Endothelial cell (in vitro differentiated cells): ENCODE data around the gene GOLGA1. TPM values are rescaled to one million over a fixed set of nuclear protein-coding genes. Genes with fewer than 3 reads are reported as not detected.

Experiments used
- DNase-seq: peaks from one replicate; pipeline ENCODE4 v3.0.0; 2021; ENCODE audit warnings: low spot score
- H3K27ac Mint-ChIP-seq: one replicate; pipeline ENCODE4 v1.8.0; 2021; ENCODE audit warnings: mixed read lengths, inconsistent platforms; ENCODE audit not compliant: unreplicated experiment
- H3K27me3 Mint-ChIP-seq: one replicate; pipeline ENCODE4 v1.8.0; 2021; ENCODE audit warnings: mild to moderate bottlenecking, moderate library complexity, mixed read lengths, inconsistent platforms; ENCODE audit not compliant: unreplicated experiment
- H3K36me3 Mint-ChIP-seq: one replicate; pipeline ENCODE4 v1.8.0; 2021; ENCODE audit warnings: mild to moderate bottlenecking, low read depth, mixed read lengths, inconsistent platforms; ENCODE audit not compliant: unreplicated experiment
- H3K4me1 Mint-ChIP-seq: one replicate; pipeline ENCODE4 v1.8.0; 2021; ENCODE audit warnings: mild to moderate bottlenecking, mixed read lengths, inconsistent platforms; ENCODE audit not compliant: unreplicated experiment
- H3K4me3 Mint-ChIP-seq: one replicate; pipeline ENCODE4 v1.8.0; 2021; ENCODE audit warnings: mild to moderate bottlenecking, mixed read lengths, inconsistent platforms; ENCODE audit not compliant: unreplicated experiment
- H3K9me3 Mint-ChIP-seq: one replicate; pipeline ENCODE4 v1.8.0; 2021; ENCODE audit warnings: mixed read lengths, inconsistent platforms; ENCODE audit not compliant: unreplicated experiment
- CTCF ChIP-seq: fragments of 200-600 bp; sonication (generic); IDR thresholded peaks from one replicate; pipeline ENCODE4 v1.5.0; 2021; ENCODE audit warnings: antibody characterized with exemption; ENCODE audit not compliant: unreplicated experiment
- total RNA-seq: library from RNA; stranded (reverse); fragmentation: NEBNext Ultra II Directional; extraction: Animal tissue kit (Norgen Biotek cat#: 25700); gene quantifications from one replicate; pipeline ENCODE4 v1.2.1, GENCODE V29; 2021; ENCODE audit not compliant: unreplicated experiment

The GOLGA1 gene
- total RNA-seq, 1 donor from 2014 or later: 14.8 TPM

GRCh38 chr9:124911766-124912165 lies 29.1 kb downstream of the GOLGA1 start:
- H3K4me1 Mint-ChIP-seq: peaks cover 8% of the 10 kb centered on the region

GRCh38 chr9:124908098-124908497 lies 32.8 kb downstream of the GOLGA1 start:
- DNase-seq: no peak
- no peak for TF ChIP-seq CTCF
- peaks cover 1% of the 10 kb centered on the region for H3K27me3 Mint-ChIP-seq
- H3K4me1 Mint-ChIP-seq: peaks cover 8% of the 10 kb centered on the region
- H3K36me3 Mint-ChIP-seq: peaks cover 15% of the 10 kb centered on the region
- H3K27ac Mint-ChIP-seq: no peak overlapping the region
- H3K4me3 Mint-ChIP-seq: no peak overlapping the region
- no peaks in the 10 kb centered on the region for H3K9me3 Mint-ChIP-seq

More at GRCh38 chr9:124911766-124912165, 29.1 kb downstream of the GOLGA1 start:
- no peak for DNase-seq
- Mint-ChIP-seq H3K9me3 (no peaks in the 10 kb centered on the region), H3K36me3 (peaks cover 26% of the 10 kb centered on the region), H3K4me3 (no peak overlapping the region), H3K27me3 (peaks cover 1% of the 10 kb centered on the region), H3K27ac (no peak overlapping the region)
- TF ChIP-seq CTCF: no peak

GRCh38 chr9:124906966-124907365 lies 33.9 kb downstream of the GOLGA1 start:
- no peaks in the 10 kb centered on the region for H3K9me3 Mint-ChIP-seq
- H3K27me3 Mint-ChIP-seq: peaks cover 1% of the 10 kb centered on the region
- H3K4me3 Mint-ChIP-seq: no peak overlapping the region
- TF ChIP-seq CTCF: no peak
- peaks cover 8% of the 10 kb centered on the region for H3K4me1 Mint-ChIP-seq
- no peak overlapping the region for H3K27ac Mint-ChIP-seq
- no peak for DNase-seq
- H3K36me3 Mint-ChIP-seq: peaks cover 13% of the 10 kb centered on the region

- no peak for DNase-seq
- Mint-ChIP-seq H3K4me1 (no peaks in the 10 kb centered on the region), H3K9me3 (no peaks in the 10 kb centered on the region), H3K36me3 (peaks cover 15% of the 10 kb centered on the region), H3K4me3 (no peak overlapping the region), H3K27me3 (peaks cover 6% of the 10 kb centered on the region), H3K27ac (no peak overlapping the region)
- no peak for TF ChIP-seq CTCF
Observed at GRCh38 chr9:124899845-124900244, 41.0 kb downstream of the GOLGA1 start.

GRCh38 chr9:124897570-124898460 lies 43.1 kb downstream of the GOLGA1 start:
- no peak for TF ChIP-seq CTCF
- H3K4me1 Mint-ChIP-seq: no peaks in the 10 kb centered on the region
- H3K4me3 Mint-ChIP-seq: no peak overlapping the region
- H3K27me3 Mint-ChIP-seq: peaks cover 9% of the 10 kb centered on the region
- no peak for DNase-seq
- no peak overlapping the region for H3K27ac Mint-ChIP-seq
- H3K9me3 Mint-ChIP-seq: no peaks in the 10 kb centered on the region
- H3K36me3 Mint-ChIP-seq: peaks cover 24% of the 10 kb centered on the region
